Dendritic cell treated with granulocyte-macrophage colony-stimulating factor and Interleukin-4, amounts not matched to agents 40 ng/mL and 50 ng/mL, for 4 days (primary cell): ENCODE measurements around the gene MYH15.

Source experiments
- H3K27ac Mint-ChIP-seq: one replicate; pipeline ENCODE4 v1.8.0; 2022; ENCODE audit warnings: mild to moderate bottlenecking, mixed read lengths
- H3K27me3 Mint-ChIP-seq: one replicate; pipeline ENCODE4 v1.8.0; 2022; ENCODE audit warnings: mild to moderate bottlenecking, mixed read lengths
- H3K36me3 Mint-ChIP-seq: one replicate; pipeline ENCODE4 v1.8.0; 2022; ENCODE audit warnings: low read depth, mixed read lengths
- H3K4me1 Mint-ChIP-seq: one replicate; pipeline ENCODE4 v1.8.0; 2022; ENCODE audit warnings: low read depth, mixed read lengths
- H3K4me3 Mint-ChIP-seq: one replicate; pipeline ENCODE4 v1.8.0; 2022; ENCODE audit warnings: mild to moderate bottlenecking, moderate library complexity, mixed read lengths
- H3K9me3 Mint-ChIP-seq: one replicate; pipeline ENCODE4 v1.8.0; 2022; ENCODE audit warnings: mixed read lengths
- intact Hi-C: fragments of 100-400 bp; cut with micrococcal nuclease; formaldehyde crosslinking; loops from one replicate; pipeline ENCODE4 v1.15.0; 2022

Gene MYH15

DNA sequence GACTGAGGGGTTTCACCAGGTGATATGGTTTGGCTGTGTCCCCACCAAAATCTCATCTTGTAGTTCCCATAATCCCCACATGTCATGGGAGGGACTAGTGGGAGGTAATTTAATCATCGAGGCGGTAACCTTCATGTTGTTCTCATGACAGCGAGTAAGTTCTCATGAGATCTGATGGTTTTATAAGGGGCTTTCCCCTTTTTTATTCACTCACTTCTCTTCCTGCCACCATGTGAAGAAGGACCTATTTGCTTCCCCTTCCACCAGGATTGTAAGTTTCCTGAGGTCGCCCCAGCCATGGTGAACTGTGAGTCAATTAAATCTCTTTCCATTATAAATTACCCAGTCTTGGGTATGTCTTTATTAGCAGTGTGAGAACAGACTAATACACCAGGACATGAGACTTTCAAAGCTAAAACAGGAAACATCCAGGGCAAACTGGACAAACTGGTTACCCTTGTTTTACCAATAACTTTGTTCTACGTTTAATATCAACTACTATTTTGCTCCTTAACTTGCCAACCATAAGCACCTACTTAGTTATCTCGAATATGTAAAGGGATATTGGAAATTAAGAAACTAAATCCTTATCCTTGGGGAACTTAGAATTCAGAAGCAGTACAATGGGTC lies 98.2 kb downstream of the MYH15 start:
- intact Hi-C loops, result no loop called here
- Mint-ChIP-seq H3K9me3 (no peaks in the 10 kb centered on the region), H3K36me3 (no peaks in the 10 kb centered on the region), H3K4me1 (peaks cover 12% of the 10 kb centered on the region), H3K27me3 (no peaks in the 10 kb centered on the region), H3K27ac (no peak overlapping the region), H3K4me3 (no peak overlapping the region)

DNA sequence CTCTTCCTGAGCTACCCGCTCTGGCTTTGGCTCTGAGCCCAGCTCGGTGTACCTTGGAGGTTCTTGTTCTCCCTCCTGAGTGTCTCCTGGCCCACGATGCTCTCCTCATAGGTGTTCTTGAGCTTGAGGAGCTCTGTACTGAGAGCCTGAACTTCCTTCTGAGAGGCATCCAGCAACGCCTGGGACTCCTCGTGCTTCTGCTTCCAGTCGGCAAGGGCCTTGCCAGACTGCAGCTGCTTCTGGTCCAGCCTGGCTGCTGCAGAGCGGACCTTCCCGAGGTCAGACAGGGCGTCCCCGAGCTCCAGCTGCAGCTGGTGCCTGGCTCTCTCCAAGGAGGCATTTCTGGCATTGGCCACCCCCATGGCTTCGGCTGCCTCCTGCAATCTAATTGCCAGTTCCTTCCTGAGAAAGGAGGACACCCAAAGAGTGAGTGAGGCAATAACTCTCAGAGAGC lies 99.8 kb downstream of the MYH15 start:
- Mint-ChIP-seq H3K9me3 (no peaks in the 10 kb centered on the region), H3K27ac (no peak overlapping the region), H3K36me3 (no peaks in the 10 kb centered on the region), H3K4me1 (peaks cover 16% of the 10 kb centered on the region), H3K27me3 (no peaks in the 10 kb centered on the region), H3K4me3 (no peak overlapping the region)
- intact Hi-C loops, result no loop called here

DNA sequence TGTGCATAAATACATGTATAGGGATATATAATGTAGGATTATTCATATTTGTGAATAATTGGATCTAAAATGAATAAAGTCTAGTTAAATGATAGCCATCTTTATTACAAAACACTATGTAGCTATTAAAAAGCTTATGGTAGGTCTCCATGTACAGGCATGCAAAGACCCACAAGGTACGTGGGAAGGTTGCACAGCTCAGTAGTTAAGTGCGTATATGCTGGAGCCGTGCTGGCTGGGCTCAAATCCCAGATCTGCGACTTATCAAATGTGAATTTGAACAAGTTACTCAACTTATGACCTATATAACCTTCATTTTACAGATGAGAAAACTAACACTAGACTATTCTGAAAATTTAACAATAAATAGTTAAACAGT lies 100.6 kb downstream of the MYH15 start:
- Mint-ChIP-seq H3K36me3 (no peaks in the 10 kb centered on the region), H3K4me3 (no peak overlapping the region), H3K9me3 (no peaks in the 10 kb centered on the region), H3K27ac (no peak overlapping the region), H3K27me3 (no peaks in the 10 kb centered on the region), H3K4me1 (peaks cover 16% of the 10 kb centered on the region)
- intact Hi-C loops, result loop anchor here (5.0 kb wide), 2 partner anchors 187 to 472 kb away; partner anchors contain the start of gene IFT57

DNA sequence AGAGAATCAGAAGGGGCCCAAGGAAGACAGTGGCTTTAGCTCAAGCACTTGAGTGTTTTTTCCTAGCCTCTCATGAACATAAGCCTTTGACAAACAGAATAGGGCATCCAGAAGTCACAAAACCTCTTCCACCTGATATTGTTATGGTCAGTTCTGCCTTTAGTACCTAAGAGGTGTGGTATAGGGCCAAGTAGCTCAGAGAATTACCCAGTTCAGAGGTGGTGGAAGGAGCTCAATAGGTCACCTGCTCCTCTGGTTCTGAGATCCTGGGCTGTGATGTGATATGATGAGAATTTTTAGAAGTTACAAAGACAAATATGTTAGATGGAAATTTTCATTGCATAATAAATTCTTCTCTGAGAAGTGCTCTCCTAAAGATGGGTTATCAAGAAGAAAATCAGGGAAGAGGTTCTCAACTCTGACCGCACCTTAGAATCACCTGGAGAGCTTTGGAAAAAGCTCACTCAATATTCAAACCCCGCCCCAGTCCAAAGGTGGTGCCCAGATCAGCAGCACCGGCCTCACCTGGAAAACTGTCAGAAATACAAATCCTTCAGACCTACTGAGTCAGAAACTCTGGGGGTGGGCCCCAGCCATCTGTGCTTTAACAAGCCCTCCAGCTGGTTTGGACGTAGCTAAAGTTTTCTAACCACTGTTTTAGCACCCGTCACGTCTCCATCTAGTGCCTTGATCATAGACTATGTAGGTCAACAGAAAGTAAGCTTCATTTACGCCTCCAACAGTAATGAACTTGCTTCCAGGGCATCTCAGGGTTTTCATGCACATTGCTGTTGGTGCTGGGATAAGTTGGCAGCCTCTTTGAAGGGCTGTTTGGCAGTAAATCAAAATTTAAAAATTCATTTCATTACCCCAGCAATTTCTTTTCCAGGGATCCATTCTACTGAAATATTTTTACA lies 101.3 kb downstream of the MYH15 start:
- no peak overlapping the region for H3K27ac Mint-ChIP-seq
- H3K4me3 Mint-ChIP-seq, result no peak overlapping the region
- no peaks in the 10 kb centered on the region for H3K27me3 Mint-ChIP-seq
- no peaks in the 10 kb centered on the region for H3K9me3 Mint-ChIP-seq
- H3K4me1 Mint-ChIP-seq, result peaks cover 16% of the 10 kb centered on the region
- H3K36me3 Mint-ChIP-seq, result no peaks in the 10 kb centered on the region
- intact Hi-C loops, result loop anchor here (5.0 kb wide), 2 partner anchors 187 to 472 kb away; partner anchors contain the start of gene IFT57

DNA sequence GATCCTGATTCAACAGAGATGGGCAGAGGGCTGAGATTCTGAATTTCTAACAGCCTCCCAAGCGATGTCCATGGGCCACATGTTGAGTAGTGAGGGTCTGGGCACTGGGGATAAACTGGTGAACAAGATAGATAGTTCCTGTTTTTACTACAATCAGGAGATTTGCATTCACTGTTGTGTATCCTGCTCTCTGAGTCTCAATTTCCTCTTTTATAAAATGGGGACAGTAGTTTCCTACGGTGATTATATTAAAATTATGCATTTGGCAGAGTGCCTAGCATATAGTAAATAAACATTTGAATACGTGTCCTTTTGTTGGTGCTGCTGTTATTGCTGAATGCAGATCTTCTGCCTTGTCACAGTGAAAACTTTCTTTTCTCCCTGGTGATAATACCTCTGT lies 102.5 kb downstream of the MYH15 start:
- peaks cover 16% of the 10 kb centered on the region for H3K4me1 Mint-ChIP-seq
- no peak overlapping the region for H3K4me3 Mint-ChIP-seq
- intact Hi-C loops, result loop anchor here (5.0 kb wide), 2 partner anchors 186 to 471 kb away; partner anchors contain the start of gene IFT57
- no peak overlapping the region for H3K27ac Mint-ChIP-seq
- H3K36me3 Mint-ChIP-seq, result no peaks in the 10 kb centered on the region
- H3K9me3 Mint-ChIP-seq, result no peaks in the 10 kb centered on the region
- no peaks in the 10 kb centered on the region for H3K27me3 Mint-ChIP-seq

DNA sequence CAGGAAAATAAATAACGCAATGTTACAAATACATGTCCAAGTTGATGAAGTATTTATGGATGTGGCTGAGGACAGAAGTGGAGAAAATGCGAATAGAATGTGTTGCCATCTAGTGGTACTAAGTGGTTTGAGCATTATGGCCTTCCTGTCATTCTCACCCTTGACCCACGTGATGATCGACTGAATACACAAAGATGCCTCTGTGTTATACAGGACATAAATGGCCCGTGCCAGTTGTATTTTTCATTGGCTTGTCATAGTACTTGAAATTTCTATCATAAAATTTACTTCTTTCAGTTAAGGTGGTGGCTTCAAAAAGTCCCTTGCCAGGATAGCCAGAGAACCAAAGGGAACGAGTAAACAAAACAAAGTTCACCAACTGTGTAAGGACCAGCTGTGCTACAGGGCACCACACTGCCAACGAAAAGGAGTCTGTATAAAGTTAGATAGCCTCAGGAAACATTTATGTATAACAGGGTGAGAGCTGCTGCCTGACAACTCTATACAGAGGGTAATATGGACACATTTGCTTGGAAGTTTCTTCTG lies 103.7 kb downstream of the MYH15 start:
- H3K4me3 Mint-ChIP-seq, result no peak overlapping the region
- intact Hi-C loops, result loop anchor here (5.0 kb wide), 2 partner anchors 184 to 469 kb away; partner anchors contain the start of gene IFT57

DNA sequence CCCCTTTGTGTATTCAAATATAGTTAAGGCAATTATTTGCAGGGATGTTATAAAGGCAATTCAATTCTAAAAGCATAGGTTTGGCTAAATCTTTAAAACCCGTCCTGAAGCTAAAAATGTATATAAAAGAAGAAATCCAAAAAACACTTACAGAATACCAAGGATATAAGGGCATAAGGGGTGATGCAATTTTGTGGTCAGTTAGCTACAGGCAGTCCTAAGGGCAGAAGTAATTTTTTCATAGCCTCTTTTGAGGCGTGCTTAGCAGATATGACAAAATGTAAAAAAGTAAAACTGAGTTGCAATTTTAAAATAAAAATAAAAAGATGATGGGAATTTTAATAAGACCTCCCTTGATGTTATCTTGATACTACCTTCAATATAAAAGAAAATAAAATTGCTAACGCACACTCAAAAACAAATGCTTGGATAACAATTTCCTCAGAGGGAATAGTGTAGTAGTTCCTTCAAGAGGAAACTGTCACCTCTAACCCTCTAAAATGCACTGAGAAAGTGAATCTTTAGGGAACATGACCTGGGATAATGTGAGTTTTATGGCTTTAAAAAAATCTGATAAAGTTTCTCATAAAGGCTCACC lies 104.2 kb downstream of the MYH15 start:
- H3K4me1 Mint-ChIP-seq, result peaks cover 16% of the 10 kb centered on the region
- no peaks in the 10 kb centered on the region for H3K9me3 Mint-ChIP-seq
- no peaks in the 10 kb centered on the region for H3K36me3 Mint-ChIP-seq
- no peak overlapping the region for H3K27ac Mint-ChIP-seq
- H3K27me3 Mint-ChIP-seq, result no peaks in the 10 kb centered on the region
- intact Hi-C loops, result loop anchor here (5.0 kb wide), 2 partner anchors 184 to 469 kb away; partner anchors contain the start of gene IFT57
- H3K4me3 Mint-ChIP-seq, result no peak overlapping the region

More for the DNA sequence above, 103.7 kb downstream of the MYH15 start:
- H3K27me3 Mint-ChIP-seq, result no peaks in the 10 kb centered on the region
- no peaks in the 10 kb centered on the region for H3K36me3 Mint-ChIP-seq
- no peaks in the 10 kb centered on the region for H3K9me3 Mint-ChIP-seq
- H3K4me1 Mint-ChIP-seq, result peaks cover 16% of the 10 kb centered on the region
- H3K27ac Mint-ChIP-seq, result no peak overlapping the region

DNA sequence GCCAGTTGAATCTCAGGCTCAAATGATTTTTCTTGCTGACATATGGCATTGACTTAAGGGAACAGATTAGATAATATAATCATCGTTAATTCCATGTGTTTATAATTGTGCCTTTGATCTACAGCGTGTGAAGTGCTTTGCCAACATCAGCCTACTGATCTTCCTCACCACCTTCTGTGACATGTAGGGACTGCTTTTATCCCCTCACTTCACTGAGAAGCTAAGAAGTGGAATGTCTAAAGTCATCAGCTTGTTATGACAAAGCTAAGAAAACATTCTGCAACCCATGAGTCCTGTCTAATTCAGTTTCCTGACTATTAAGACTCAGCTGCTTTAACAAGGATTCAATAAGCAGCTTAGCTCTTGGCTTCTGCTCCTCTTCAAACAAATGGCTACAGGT lies 106.0 kb downstream of the MYH15 start:
- no peak overlapping the region for H3K4me3 Mint-ChIP-seq
- peaks cover 16% of the 10 kb centered on the region for H3K4me1 Mint-ChIP-seq
- no peaks in the 10 kb centered on the region for H3K36me3 Mint-ChIP-seq
- no peaks in the 10 kb centered on the region for H3K9me3 Mint-ChIP-seq
- no peak overlapping the region for H3K27ac Mint-ChIP-seq
- intact Hi-C loops, result no loop called here
- no peaks in the 10 kb centered on the region for H3K27me3 Mint-ChIP-seq

DNA sequence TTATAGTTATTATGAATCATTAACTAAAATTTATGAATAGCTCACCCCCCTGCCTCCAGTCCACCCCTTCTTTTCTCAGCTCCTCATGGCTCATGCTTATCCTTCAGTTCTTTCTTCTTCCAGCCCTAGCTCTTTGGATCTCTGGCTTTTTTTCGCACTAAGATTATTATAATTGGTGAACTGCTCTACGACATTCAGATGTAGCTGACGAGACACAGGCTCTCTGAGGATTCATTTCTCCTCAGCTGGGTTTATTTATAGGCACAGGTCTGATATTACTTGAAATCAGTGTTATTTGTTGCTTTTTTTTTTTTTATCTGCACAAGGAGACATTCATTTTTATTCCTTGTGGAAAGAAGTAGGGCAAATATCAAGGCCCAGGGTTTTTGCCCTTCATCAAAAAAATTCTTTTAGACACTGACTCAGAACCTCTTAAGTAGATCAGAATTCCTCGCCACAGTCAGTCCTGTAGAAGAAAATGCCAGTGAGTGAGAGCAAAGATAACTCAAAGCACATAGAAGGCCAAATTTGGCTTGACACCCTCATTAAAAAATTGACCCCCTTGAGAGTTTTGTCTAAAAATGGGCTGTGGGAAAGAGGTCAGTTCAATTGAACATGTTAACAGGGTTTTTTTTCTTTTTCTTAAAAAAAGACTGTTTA lies 106.6 kb downstream of the MYH15 start:
- H3K27me3 Mint-ChIP-seq, result no peaks in the 10 kb centered on the region
- H3K4me1 Mint-ChIP-seq, result peaks cover 16% of the 10 kb centered on the region
- H3K27ac Mint-ChIP-seq, result no peak overlapping the region
- H3K36me3 Mint-ChIP-seq, result no peaks in the 10 kb centered on the region
- intact Hi-C loops, result no loop called here
- H3K9me3 Mint-ChIP-seq, result no peaks in the 10 kb centered on the region
- H3K4me3 Mint-ChIP-seq, result no peak overlapping the region

DNA sequence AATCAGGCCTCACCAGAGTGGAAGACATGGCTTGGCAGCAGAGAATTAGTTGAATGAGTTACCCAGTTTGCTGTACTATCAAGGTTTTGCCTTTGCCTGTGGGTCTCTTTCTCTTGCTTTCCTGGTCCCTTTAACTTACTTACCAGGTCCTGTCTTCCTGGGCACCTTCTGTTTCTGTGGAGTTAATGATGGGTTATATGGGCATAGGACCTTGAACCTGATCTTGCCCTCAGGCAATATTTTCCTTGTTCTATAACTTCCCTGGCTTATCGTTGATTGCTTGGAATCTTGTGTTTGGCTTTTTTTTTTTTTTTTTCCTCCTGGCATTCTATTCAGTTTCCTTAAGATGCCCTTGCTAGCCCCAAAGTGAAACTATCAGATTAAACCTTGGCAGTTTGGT lies 107.2 kb downstream of the MYH15 start:
- Mint-ChIP-seq H3K4me3 (no peak overlapping the region), H3K4me1 (peaks cover 14% of the 10 kb centered on the region), H3K36me3 (no peaks in the 10 kb centered on the region), H3K27me3 (no peaks in the 10 kb centered on the region), H3K9me3 (no peaks in the 10 kb centered on the region), H3K27ac (no peak overlapping the region)
- intact Hi-C loops, result no loop called here

DNA sequence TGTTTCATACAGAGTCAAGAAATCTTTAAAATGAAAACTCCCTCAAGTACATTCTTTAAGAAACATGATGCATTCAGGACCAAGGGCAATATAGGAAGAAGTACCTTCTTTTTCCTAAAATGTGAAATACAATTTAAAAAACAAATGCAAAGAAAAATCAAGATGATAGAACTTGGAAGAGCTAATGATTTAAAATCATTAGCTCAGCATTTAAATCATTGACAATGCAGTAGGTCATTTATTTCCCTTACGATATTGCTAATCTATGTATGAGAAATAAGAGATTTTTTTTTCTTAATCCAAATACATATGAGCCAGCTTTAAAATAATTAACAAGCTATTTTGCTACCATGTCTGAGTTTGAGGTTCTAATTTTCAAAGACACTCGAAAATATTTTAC lies 108.6 kb downstream of the MYH15 start:
- Mint-ChIP-seq H3K27me3 (no peaks in the 10 kb centered on the region), H3K36me3 (no peaks in the 10 kb centered on the region), H3K4me1 (no peaks in the 10 kb centered on the region), H3K4me3 (no peak overlapping the region), H3K9me3 (no peaks in the 10 kb centered on the region), H3K27ac (no peak overlapping the region)
- intact Hi-C loops, result no loop called here

DNA sequence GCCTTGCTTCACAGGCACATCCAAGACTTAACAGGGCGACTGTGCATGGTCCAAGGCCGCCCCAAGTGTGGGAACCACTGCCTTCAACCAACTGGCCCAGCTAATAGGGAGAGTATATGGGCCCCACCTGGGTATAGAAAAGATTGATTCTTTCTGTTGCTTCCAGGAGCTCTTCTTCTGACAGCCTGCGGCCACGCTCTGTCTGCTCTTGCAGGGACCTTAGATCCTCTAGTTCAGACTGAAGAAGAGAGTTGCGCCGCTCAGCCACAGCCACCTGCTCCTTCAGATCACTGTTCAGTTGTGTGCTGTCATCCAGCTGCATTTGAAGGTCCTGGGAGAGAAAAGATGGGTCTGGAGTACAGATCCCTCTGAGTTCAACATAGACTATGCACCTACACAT lies 111.9 kb downstream of the MYH15 start:
- Mint-ChIP-seq H3K4me3 (no peak overlapping the region), H3K27me3 (no peaks in the 10 kb centered on the region), H3K36me3 (no peaks in the 10 kb centered on the region), H3K9me3 (no peaks in the 10 kb centered on the region), H3K4me1 (no peaks in the 10 kb centered on the region), H3K27ac (no peak overlapping the region)
- intact Hi-C loops, result loop anchor here (10.0 kb wide), 1 partner anchor 324 kb away; no protein-coding TSS in a partner anchor

DNA sequence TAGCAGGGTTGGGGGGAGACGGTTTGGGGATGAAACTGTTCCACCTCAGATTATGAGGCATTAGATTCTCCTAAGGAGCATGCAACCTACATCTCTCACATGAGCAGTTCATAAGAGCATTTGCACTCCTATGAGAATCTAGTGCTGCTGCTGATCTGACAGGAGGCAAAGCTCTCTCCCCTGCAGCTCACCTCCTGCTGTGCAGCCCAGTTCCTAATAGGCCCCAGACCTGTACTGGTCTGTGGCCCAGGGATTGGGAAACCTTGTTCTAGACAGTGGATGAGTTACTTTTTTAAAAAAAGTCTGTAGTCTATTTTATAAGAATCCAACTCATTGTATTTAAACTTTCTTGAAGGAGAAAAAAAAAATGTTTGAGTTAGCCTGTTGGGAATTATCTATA lies 114.1 kb downstream of the MYH15 start:
- Mint-ChIP-seq H3K27ac (no peak overlapping the region), H3K36me3 (no peaks in the 10 kb centered on the region), H3K4me3 (no peak overlapping the region), H3K27me3 (peaks cover 4% of the 10 kb centered on the region), H3K4me1 (peaks cover 5% of the 10 kb centered on the region), H3K9me3 (no peaks in the 10 kb centered on the region)
- intact Hi-C loops, result loop anchor here (10.0 kb wide), 1 partner anchor 322 kb away; no protein-coding TSS in a partner anchor
